HG03342 (cell line): Measurements from ENCODE around the gene ATG10.
"Not testable (repeated sequence)": the region's sequence is repeated elsewhere in the genome, so short reads cannot be mapped to it uniquely, and the experiment has no call there.

Experiments
- ATAC-seq: cut with Tn5 transposase; IDR thresholded peaks from one replicate; pipeline ENCODE4 v1.9.1; 2021; ENCODE audit warnings: mild to moderate bottlenecking, moderate library complexity; ENCODE audit not compliant: unreplicated experiment

Gene ATG10

DNA sequence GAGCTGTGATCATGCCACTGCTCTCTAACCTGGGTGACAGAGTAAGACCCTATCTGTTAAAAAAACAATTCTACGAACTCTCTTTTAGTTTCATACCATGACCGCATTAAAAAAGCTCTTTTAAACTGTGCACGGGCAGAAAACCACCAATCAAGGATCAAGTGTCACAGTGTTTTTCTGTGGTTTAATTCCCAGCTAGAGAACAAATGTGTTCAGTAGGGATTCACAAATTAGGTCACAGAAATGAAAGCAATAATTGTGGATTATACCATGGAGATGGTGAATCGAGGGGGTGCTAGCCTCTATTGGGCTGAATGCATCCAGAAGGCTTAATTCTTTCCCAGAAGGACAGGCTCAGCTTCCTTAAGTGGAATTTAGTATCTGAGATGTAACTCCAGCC, 79.1 kb downstream of the ATG10 start:
- ATAC-seq, result no peak

- ATAC-seq, result no peak
These were observed 82.3 kb downstream of the ATG10 start for GRCh38 chr5:82054004-82054710.

- no peak for ATAC-seq
These were observed 85.2 kb downstream of the ATG10 start for GRCh38 chr5:82057051-82057450.

GRCh38 chr5:82058710-82059109, 86.9 kb downstream of the ATG10 start:
- ATAC-seq, result no peak

DNA sequence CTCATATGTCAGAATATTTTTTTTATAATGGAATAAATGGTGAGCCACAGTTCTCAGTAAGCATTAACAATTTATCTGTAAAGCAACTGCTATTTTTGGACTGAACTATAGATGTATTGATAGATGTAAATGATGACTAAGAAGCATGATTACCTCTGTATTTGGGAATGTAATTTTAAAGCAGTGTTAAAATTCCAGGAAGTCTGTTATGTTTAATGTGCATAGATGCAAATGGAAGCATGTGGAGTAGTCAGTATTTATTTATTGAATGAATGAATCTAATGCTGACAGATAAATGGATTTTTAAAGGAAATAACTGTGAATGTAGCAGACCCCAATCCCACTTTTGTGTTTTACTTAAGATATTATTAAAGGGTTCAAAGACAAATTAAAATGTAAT, 95.0 kb downstream of the ATG10 start:
- no peak for ATAC-seq

GRCh38 chr5:82068042-82068441, 96.2 kb downstream of the ATG10 start:
- not testable (repeated sequence) for ATAC-seq

DNA sequence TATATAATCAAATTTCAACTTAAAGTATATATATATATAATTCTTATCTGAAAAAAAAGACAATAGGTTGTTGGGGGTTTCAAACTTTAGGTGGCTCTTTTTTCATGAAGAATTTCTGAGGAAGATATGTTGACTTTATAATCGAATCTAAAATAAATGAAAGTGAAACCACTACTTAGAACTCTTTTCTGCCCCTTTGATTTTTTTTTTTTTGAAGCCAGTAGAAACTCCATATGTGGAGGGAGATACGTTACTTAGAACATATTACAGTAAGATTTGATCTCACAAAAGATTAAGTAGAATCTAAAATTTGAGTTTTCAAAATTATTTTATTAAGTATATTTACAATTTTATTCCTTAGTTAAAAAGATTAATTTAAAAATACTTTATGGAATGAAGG, 96.9 kb downstream of the ATG10 start:
- no peak for ATAC-seq

- no peak for ATAC-seq
These were observed 100.3 kb downstream of the ATG10 start for GRCh38 chr5:82072138-82072537.

DNA sequence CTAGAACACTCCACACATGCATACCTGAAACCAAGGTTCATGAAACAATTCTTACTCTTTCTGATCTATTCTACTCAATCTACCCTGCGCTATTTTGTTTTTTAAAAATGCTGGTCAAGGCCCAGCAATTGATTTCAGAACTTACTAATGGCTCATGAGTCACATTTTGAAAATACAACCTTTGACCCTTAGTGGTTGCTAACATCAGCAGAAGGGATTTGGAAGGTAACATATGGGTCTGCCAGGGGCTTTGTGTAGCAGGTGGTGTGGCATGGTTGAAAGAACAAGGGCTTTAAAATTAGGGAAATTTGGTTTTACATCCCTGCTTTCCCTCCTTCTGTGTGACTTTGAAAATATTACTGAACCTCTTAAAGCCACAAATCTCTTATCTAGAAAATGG, 101.4 kb downstream of the ATG10 start:
- no peak for ATAC-seq

DNA sequence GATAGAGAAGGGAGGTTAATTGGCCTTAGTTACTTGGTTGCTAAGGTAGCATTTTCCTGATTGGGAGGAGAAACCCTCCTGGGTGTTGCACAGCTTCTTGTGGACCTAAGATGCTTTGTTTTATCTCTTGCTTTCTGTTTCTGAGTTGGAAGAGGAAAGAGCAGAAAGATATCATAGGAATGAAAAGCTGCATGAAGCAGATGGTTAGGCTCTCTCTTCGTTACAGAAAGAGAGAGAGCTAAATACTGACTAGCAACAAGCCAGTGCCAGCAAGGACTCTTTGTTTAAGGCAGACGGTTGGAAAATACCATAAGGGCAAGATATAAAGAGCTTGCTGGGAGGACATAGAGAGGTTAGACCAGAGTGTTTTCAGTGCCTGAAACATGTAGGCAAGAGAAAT, 103.1 kb downstream of the ATG10 start:
- no peak for ATAC-seq

DNA sequence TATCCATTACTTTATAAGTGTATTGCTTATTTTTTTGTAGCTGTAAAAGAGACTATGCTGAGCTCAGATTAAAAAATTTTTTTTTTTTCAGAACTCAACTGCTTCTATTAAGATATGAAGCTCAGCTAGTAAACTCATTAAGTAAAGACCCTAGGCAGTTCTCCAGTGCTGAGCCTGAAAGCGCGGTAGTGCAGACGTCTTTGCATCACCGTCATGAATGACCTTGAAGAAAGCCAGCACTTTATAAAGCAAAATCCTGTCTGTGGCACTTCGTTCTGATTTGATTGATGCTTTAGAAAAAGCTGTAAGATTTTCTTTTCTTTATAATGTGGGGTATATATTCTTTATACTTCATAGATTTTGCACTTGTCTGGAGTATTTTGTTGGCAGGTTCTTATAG, 105.7 kb downstream of the ATG10 start:
- no peak for ATAC-seq

DNA sequence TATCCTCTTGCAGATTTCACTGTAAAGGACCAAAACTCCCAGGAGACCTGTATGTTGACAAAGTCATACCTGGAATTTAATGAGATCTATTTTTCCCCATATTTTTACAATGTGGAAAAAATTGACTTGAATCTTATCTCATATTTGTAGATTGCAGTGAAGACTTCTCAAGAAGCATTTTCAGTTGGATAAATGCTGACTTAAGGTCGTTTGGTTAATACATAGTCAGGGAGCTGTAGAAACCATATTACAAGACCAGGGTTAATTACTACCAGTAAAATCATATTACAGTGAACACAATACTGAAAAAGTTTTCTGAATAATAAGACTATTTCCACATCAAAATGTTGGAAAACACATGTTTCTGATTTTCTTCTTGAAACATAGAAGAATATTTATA, 119.8 kb downstream of the ATG10 start:
- no peak for ATAC-seq

- ATAC-seq, result no peak
These were observed 123.7 kb downstream of the ATG10 start for GRCh38 chr5:82095536-82095935.

GRCh38 chr5:82096249-82096648, 124.4 kb downstream of the ATG10 start:
- no peak for ATAC-seq

DNA sequence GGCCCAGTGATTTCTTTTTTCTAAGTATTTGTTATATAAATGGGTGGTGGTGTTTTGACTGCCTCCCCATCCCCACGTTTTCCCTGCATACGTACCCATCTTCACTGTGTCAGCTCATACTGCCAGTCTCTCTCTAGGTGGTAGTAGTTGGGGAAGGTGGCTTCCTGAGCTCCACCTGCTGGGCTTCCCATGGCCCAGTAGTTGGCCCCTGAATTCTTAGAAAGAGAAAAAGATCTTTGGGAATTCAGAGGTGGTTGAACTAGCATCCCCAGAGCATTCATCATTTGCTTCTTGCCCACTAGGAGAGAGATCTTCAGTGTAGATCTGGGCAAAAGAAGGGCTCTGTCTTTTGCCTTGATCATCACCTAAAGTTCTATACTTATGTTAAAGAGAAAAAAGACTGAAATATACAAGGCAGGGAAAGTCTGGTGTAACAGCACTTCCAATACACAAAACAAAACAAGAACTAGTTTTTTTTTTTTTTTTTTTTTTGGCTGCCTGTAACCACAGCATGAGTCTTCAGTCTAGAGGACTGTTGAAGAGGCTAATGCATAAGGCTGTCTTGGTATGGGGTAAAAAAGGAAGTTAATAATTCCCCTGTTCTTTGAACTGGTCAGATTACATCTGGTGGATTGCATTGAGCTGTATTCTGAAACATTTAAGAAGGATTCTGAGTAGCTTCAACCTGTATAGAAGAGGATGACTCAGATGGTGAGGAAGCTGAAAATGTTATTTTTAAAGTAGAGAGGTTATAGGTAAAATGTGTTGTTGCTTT, 128.7 kb downstream of the ATG10 start:
- ATAC-seq, result peak; percentile 97

GRCh38 chr5:82104872-82105271, 133.0 kb downstream of the ATG10 start:
- ATAC-seq, result no peak

- ATAC-seq, result no peak
These were observed 133.6 kb downstream of the ATG10 start for GRCh38 chr5:82105457-82105856.

DNA sequence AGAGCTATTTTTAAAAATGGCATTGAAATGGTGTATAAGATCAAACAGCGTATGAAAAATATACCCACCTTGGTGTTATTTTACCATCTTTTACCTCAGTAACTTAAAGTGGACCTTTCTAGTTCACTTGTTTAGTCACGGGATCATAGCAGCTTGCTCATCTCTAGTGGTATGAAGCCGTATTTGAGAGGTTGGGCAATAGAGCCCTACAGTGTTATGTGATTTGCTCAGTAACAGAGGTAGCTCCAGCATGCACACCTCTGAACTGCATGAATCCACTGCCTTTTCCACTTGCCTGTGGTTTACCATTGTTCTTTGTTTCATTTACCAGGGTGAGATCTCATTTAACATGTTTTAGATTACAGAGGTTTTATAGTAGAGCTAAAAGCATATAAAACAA, 134.4 kb downstream of the ATG10 start:
- no peak for ATAC-seq

- ATAC-seq, result no peak
These were observed 134.9 kb downstream of the ATG10 start for GRCh38 chr5:82106756-82107155.

- no peak for ATAC-seq
These were observed 135.4 kb downstream of the ATG10 start for GRCh38 chr5:82107267-82107666.

DNA sequence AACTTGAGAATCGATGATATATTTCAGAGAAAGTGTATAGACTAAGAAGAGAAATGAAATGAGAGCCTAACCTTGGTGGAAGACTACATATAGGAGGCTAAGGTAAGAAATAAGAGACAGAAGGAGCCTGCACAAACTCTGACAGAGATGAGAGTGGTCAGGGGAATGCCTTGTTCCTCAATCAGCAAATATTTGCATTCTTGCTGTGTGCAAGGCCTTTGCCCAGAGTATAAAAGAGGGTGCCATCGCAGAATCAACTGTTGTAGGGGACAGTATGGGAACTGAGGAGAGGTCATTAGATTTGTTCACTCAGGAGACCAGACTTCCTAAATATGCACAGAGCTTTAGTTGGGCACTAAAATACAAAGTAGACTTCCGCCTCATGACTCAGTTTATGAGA, 137.2 kb downstream of the ATG10 start:
- no peak for ATAC-seq

DNA sequence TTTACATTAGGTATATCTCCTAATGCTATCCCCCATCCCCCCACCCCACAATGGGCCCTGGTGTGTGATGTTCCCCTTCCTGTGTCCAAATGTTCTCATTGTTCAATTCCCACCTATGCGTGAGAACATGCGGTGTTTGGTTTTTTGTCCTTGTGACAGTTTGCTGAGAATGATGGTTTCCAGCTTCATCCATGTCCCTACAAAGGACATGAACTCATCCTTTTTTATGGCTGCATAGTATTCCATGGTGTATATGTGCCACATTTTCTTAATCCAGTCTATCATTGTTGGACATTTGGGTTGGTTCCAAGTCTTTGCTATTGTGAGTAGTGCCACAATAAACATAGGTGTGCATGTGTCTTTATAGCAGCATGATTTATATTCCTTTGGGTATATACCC, 138.1 kb downstream of the ATG10 start:
- ATAC-seq, result not testable (repeated sequence)

- ATAC-seq, result no peak
These were observed 139.4 kb downstream of the ATG10 start for GRCh38 chr5:82111191-82111590.
